Measurements from ENCODE around the gene KLHL29. TPM values are rescaled to one million over a fixed set of nuclear protein-coding genes. Genes with fewer than 3 reads are reported as not detected.

KLHL29 gene
- total RNA-seq, 1 experiment from 2014 or later, result 3.4 TPM

DNA sequence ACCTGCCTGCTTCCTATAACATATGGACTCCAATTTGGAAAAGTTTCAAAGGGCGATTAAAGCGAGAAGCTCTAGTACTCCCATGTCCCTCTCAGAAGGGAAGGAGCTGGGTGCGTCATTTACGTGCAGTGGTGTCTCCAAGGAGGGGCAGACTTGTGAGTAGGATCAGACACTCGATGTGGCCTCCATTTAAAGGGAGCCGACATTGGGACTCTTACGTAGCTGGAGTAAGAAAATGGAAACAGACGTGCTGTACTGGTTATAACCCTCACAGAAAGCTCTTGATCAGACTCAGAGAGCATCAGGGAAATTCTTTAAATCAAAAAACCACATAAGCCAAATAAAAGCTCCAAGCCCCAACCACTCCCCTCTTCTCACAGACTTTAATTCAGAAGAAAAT is 198.5 kb downstream of the KLHL29 start:
- ChIA-PET POLR2A (ENCODE audit: unreplicated experiment) (interaction anchor here (0.7 kb wide), 1 partner anchor 167 kb away, joined by 3 read pairs; no protein-coding TSS in a partner anchor), CTCF (no interaction called here)
- no peaks in the 10 kb centered on the region for H3K9me2 ChIP-seq (ENCODE audit: insufficient read depth)
- H3K4me3 ChIP-seq, result no peak overlapping the region
- H3K79me2 ChIP-seq (ENCODE audit: low read depth), result no peaks in the 10 kb centered on the region
- no peaks in the 10 kb centered on the region for H3F3A ChIP-seq (ENCODE audit: insufficient read depth, low read depth)
- no peaks in the 10 kb centered on the region for H4K20me1 ChIP-seq (ENCODE audit: insufficient read depth)
- no peak overlapping the region for H3K4me2 ChIP-seq
- H3K27me3 ChIP-seq (ENCODE audit: insufficient read depth, low read depth), result no peaks in the 10 kb centered on the region
- DNase-seq, result no peak
- no peaks in the 10 kb centered on the region for H3K36me3 ChIP-seq (ENCODE audit: low read depth)
- intact Hi-C loops (cut with micrococcal nuclease; ENCODE audit: unreplicated experiment), result no loop called here
- no peaks in the 10 kb centered on the region for H3K9me3 ChIP-seq (ENCODE audit: insufficient read depth, low read depth)
- no TSS peak for BruUV-seq (replicated peaks)
- TF ChIP-seq, protein P1, sequence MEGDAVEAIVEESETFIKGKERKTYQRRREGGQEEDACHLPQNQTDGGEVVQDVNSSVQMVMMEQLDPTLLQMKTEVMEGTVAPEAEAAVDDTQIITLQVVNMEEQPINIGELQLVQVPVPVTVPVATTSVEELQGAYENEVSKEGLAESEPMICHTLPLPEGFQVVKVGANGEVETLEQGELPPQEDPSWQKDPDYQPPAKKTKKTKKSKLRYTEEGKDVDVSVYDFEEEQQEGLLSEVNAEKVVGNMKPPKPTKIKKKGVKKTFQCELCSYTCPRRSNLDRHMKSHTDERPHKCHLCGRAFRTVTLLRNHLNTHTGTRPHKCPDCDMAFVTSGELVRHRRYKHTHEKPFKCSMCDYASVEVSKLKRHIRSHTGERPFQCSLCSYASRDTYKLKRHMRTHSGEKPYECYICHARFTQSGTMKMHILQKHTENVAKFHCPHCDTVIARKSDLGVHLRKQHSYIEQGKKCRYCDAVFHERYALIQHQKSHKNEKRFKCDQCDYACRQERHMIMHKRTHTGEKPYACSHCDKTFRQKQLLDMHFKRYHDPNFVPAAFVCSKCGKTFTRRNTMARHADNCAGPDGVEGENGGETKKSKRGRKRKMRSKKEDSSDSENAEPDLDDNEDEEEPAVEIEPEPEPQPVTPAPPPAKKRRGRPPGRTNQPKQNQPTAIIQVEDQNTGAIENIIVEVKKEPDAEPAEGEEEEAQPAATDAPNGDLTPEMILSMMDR (conservative IDR thresholded peaks at IDR 0.05), result no peak
- no peak for TF ChIP-seq EZH2 (IDR thresholded peaks at IDR 0.05; ENCODE audit: low read depth)
- H2AFZ ChIP-seq, result no peak overlapping the region
- no peak overlapping the region for H3K27ac ChIP-seq
- no peaks in the 10 kb centered on the region for H3K4me1 ChIP-seq (replicated peaks; ENCODE audit: insufficient read depth)

DNA sequence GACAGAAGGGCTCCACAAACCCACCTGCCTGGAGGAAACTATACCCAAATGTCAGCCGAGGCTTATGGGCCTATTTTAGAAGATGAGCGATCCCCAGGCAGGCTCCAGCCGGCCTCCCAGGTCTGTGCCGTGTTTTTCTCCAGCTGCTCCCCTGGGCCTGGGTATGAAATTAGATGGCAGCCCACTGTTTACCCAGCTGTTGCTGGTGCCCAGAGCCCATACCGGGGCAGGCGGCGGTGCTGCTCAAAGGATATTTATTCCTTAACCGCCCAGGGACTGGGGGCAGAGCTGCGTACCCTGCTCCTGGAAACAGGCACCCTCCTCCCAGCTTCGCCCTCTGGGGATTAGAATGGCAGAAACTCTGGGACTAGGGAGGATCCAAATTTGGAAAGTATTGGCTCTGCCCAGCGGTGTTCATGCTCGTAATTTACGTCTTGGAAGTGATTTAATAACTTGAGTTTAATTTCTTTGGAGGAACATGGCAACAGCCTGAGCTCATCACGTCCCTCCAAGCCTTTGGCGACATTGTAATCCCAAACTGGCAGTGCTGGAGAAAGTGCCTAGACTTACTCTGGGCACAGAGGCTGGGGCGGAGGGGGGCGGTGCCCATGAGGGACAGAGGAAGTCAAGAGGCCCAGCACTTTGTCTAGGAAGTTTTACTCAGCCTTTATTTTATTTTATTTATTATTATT is 199.2 kb downstream of the KLHL29 start:
- ChIA-PET CTCF (no interaction called here), POLR2A (ENCODE audit: unreplicated experiment) (no interaction called here)
- no peak for DNase-seq
- H3K9me2 ChIP-seq (ENCODE audit: insufficient read depth), result no peaks in the 10 kb centered on the region
- H3K79me2 ChIP-seq (ENCODE audit: low read depth), result no peaks in the 10 kb centered on the region
- BruUV-seq (replicated peaks), result no TSS peak
- H3F3A ChIP-seq (ENCODE audit: insufficient read depth, low read depth), result no peaks in the 10 kb centered on the region
- no peak overlapping the region for H3K4me2 ChIP-seq
- no peaks in the 10 kb centered on the region for H3K9me3 ChIP-seq (ENCODE audit: insufficient read depth, low read depth)
- H3K4me3 ChIP-seq, result no peak overlapping the region
- H3K27me3 ChIP-seq (ENCODE audit: insufficient read depth, low read depth), result no peaks in the 10 kb centered on the region
- TF ChIP-seq, protein P1 (conservative IDR thresholded peaks at IDR 0.05), result no peak
- TF ChIP-seq EZH2 (IDR thresholded peaks at IDR 0.05; ENCODE audit: low read depth), result no peak
- intact Hi-C loops (cut with micrococcal nuclease; ENCODE audit: unreplicated experiment), result no loop called here
- H4K20me1 ChIP-seq (ENCODE audit: insufficient read depth), result no peaks in the 10 kb centered on the region
- no peaks in the 10 kb centered on the region for H3K4me1 ChIP-seq (replicated peaks; ENCODE audit: insufficient read depth)
- no peak overlapping the region for H2AFZ ChIP-seq
- H3K27ac ChIP-seq, result no peak overlapping the region
- no peaks in the 10 kb centered on the region for H3K36me3 ChIP-seq (ENCODE audit: low read depth)

DNA sequence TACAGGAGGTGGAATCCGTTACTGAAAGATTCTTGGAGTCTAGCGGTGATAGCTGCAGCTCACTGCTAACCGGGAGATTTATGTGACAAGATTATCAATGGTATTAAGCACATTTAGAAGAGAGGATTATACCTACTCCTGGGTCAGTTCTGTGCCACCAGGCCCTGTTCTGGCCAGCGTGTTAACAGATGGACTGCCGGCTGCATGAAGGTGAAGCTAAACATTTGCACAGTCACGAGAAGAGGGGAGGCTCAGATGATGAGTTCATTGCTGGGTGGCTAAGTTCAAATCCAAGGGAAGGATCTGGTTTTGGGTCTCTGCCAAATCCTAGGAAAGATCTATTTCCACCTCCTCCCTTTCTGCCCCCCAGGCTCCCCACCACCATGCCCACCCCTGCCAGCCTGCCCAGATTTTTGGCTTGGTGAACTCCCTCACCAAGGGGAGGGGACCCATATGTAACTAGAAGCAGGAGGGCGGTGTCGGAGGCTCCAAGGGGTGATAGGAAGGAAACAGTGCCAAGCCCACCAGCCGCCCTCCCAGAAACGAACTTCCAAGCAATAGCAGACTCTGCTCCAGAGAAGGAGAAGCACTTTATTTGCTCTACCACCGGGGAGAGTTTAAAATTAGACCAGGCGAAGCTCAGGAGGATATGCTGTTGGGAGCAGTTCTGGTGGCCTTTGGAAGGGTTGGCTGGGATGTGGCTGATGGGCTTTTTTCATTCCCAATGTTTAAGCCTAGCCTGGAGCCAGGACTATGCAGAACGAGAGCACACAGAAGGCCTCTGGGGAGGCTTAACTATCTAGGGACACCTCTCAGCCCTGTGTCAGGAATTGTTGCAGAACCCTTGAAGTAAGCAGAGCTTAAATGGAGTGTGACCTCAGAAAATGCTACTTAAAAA is 200.5 kb downstream of the KLHL29 start:
- Histone ChIP-seq H3K9me3 (ENCODE audit: insufficient read depth, low read depth) (no peaks in the 10 kb centered on the region), H3K79me2 (ENCODE audit: low read depth) (no peaks in the 10 kb centered on the region), H3K4me1 (replicated peaks; ENCODE audit: insufficient read depth) (no peaks in the 10 kb centered on the region), H3K27ac (no peak overlapping the region), H3F3A (ENCODE audit: insufficient read depth, low read depth) (no peaks in the 10 kb centered on the region), H3K4me3 (no peak overlapping the region), H3K36me3 (ENCODE audit: low read depth) (no peaks in the 10 kb centered on the region), H3K27me3 (ENCODE audit: insufficient read depth, low read depth) (no peaks in the 10 kb centered on the region), H3K9me2 (ENCODE audit: insufficient read depth) (no peaks in the 10 kb centered on the region), H4K20me1 (ENCODE audit: insufficient read depth) (no peaks in the 10 kb centered on the region), H3K4me2 (no peak overlapping the region), H2AFZ (no peak overlapping the region)
- CTCF ChIA-PET, result no interaction called here
- no peak for TF ChIP-seq EZH2 (IDR thresholded peaks at IDR 0.05; ENCODE audit: low read depth)
- TF ChIP-seq, protein P1 (conservative IDR thresholded peaks at IDR 0.05), result no peak
- intact Hi-C loops (cut with micrococcal nuclease; ENCODE audit: unreplicated experiment), result no loop called here
- DNase-seq, result no peak
- BruUV-seq (replicated peaks), result no TSS peak
- POLR2A ChIA-PET (ENCODE audit: unreplicated experiment), result no interaction called here
